Stimulated activated CD4-positive, alpha-beta T cell treated with anti-CD3 and anti-CD28 coated beads, Interleukin-2, amount 100 ng/mL, for 24 hours (primary cell): ENCODE measurements around the gene RNLS.

Source experiments
- DNase-seq, 2 donors: peaks; one replicate each; pipeline ENCODE4 v3.0.0-alpha.2; 2020

Gene RNLS

GRCh38 chr10:88551246-88551645 is 31.9 kb downstream of the RNLS start:
- DNase-seq = no peak

DNA sequence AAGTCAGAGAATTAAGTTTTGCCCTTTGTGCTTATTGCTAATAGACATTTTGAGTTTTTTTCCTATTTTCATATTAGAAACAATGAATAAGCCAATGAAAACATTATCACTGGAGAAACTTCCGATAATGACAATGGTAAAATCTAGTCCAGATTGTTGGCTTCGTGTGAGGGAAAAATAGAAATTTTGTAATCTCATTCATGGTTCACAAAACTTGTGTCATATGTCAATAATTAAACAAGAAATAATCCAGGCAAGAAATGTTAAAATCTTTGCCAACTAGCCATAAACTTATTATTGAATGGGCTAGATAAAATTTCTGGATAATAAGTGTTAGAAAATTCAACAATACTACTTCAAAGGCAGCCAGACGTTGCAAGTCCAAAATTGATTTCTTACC is 36.6 kb downstream of the RNLS start:
- DNase-seq = no peak

- no peak for DNase-seq
Observed at GRCh38 chr10:88545359-88545758, 37.8 kb downstream of the RNLS start.

DNA sequence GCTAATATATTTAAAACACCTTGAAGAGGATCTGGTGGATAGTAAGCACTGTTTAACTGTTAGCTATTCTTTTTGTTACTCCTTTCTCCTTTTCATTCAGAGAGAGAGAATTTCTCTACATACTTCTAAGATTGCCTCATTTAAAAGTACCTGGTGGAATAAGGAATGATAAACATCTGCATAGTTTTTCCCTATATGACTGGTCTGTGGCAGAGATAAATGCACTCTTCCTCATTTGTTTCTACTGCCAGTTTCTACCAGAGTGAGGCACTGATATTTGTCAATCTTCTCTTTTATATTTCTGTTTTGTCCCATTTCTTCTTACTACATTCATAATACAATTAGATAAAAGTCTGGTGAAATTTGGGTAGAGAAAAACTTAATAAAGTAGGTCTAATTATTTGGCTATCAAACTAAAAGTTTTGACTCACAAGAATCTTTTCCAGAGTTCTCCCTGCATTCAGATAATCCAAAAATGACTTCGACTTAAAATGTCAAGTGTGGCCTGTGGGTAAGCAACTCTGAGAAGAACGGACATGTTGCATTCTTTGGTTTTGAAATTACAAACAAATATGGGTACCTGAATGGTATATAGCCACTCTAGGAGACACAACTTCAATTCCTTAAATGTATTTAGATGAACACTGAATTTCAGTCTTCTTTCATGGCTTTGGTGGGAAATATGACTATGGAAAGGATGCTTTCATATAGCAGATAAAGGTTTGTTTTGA is 38.8 kb downstream of the RNLS start:
- no peak for DNase-seq

DNA sequence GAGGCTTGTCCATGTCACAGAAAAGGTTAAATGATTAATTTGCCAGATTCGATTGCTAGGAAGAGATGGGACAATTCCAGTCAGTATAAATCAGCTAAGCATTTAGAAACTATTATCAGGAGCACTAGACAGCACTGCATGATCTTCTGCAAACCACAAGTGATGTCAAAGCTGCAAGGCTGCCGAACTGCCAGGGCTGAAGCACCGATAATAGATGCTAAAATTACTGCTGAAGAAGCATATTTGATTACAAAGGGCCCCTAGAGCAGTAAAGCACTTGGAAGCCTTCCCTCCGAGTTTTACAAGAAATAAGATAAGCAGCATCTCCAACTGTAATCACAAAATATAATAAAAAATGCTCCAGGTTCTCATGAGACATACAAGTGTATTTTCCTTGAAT is 40.6 kb downstream of the RNLS start:
- no peak for DNase-seq

- no peak for DNase-seq
Observed at GRCh38 chr10:88541116-88541626, 41.9 kb downstream of the RNLS start.

DNA sequence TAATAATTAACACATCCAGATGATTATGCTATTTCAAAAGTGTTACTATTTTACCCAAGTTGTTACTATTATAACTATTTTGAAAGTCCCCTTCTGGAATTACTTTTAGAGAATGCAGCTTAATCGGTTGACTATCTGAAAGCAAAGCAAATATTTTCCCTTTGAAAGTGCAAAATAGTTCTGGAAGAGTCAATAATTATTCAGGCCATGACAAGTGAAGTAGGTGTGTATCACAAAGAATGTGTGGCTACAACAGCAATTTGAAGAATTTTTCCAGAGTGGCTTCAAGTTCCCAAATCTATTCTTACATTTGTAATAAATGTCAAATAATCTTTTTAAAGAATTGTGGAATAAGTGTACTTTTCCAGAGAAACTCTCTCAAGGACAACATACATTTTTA is 42.8 kb downstream of the RNLS start:
- no peak for DNase-seq

GRCh38 chr10:88538048-88538447 is 45.1 kb downstream of the RNLS start:
- no peak for DNase-seq

GRCh38 chr10:88537322-88537721 is 45.8 kb downstream of the RNLS start:
- DNase-seq = no peak

GRCh38 chr10:88536437-88536836 is 46.7 kb downstream of the RNLS start:
- no peak for DNase-seq

- DNase-seq = no peak
Observed at GRCh38 chr10:88534072-88534665, 48.9 kb downstream of the RNLS start.

GRCh38 chr10:88531392-88532052 is 51.6 kb downstream of the RNLS start:
- no peak for DNase-seq

- no peak for DNase-seq
Observed at GRCh38 chr10:88530629-88531391, 52.3 kb downstream of the RNLS start.

DNA sequence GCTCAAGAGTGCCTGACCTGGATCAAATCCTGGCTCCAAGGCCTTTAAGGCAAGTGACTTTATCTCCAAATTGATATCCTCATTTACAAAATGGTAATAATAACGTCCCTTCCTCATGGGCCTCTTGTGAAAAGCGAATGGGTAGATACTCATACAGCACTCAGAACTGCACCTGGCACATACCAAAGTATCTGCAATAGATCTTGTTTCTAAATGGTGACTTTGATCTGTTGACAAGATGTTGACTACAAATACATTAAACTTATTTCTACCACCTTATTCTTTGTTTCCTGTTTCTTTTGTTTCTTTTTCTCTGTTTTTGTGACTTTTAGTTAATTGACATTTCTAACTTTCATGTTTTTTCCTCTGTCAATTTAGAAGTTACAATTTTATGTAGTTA is 53.0 kb downstream of the RNLS start:
- DNase-seq = no peak

GRCh38 chr10:88528806-88529570 is 54.1 kb downstream of the RNLS start:
- DNase-seq = no peak

DNA sequence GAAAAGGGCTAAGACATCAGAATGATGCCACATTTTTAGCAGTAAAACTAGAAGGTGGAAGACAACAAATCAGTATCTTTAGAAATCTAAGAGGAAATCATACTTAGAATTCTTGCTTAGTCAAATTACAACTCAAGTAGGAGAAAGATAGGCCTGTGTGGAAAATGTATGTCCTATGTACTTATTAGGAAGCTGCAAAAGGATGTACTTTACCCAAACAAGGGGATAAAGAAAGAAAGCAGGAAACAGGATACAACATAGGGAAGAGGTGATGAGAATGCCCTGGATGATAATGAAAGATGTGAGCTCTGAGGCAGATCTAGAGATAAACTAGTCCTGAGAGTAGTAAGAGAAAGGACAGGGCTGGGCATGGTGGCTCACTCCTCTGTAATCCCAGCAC is 54.9 kb downstream of the RNLS start:
- no peak for DNase-seq

GRCh38 chr10:88527245-88527644 is 55.9 kb downstream of the RNLS start:
- DNase-seq = no peak

- no peak for DNase-seq
Observed at GRCh38 chr10:88526501-88527105, 56.5 kb downstream of the RNLS start.

- no peak for DNase-seq
Observed at GRCh38 chr10:88525371-88526069, 57.6 kb downstream of the RNLS start.

GRCh38 chr10:88523739-88524400 is 59.2 kb downstream of the RNLS start:
- no peak for DNase-seq

DNA sequence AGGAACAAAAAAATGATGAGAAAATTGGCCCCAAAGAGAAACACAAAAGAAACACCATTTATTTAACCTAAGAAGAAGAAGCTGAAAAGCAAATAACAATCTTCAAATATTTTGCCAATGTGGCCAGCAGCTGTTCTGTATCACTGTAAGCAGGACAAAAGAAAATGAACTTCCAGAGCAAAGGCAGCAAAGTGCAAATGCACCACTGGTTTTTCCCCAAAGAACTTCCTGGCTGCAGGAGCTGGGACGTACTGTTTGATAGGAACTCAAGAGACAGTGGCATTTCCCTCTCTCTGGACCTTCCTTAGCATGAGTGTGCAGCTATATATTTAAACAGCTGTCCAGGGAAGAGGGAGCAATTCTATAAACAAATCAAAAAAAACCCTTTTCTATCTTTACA is 60.4 kb downstream of the RNLS start:
- DNase-seq = no peak
